Stimulated activated CD4-positive, alpha-beta T cell treated with anti-CD3 and anti-CD28 coated beads, Interleukin-15, amount 100 ng/mL, for 1 hour (primary cell): ENCODE measurements around the gene NFE2L3.
"Not testable (repeated sequence)": the region's sequence is repeated elsewhere in the genome, so short reads cannot be mapped to it uniquely, and the experiment has no call there.

ENCODE experiments used
- DNase-seq, 2 donors: peaks; one replicate each; pipeline ENCODE4 v3.0.0-alpha.2; 2020; ENCODE audit warnings: low read depth in 1 of 2, low spot score in 1 of 2

Gene NFE2L3

GRCh38 chr7:26151953-26152781, at the start of gene NFE2L3:
TSS of gene NFE2L3 (plus strand) at chr7:26152198. CDS start at chr7:26152499, 301 bp downstream.
- peak; percentile 71 to 78 for DNase-seq

- DNase-seq: no peak
Measured at GRCh38 chr7:26103596-26103995, 48.4 kb upstream of the NFE2L3 start.

- no peak for DNase-seq
Measured at GRCh38 chr7:26105236-26105635, 46.8 kb upstream of the NFE2L3 start.

GRCh38 chr7:26105931-26106330, 46.1 kb upstream of the NFE2L3 start:
- DNase-seq: no peak

- no peak for DNase-seq
Measured at GRCh38 chr7:26112203-26112740, 39.7 kb upstream of the NFE2L3 start.

- DNase-seq: no peak
Measured at GRCh38 chr7:26115650-26116049, 36.3 kb upstream of the NFE2L3 start.

- no peak for DNase-seq
Measured at GRCh38 chr7:26117142-26117807, 34.7 kb upstream of the NFE2L3 start.

- DNase-seq: no peak
Measured at GRCh38 chr7:26117970-26118369, 34.0 kb upstream of the NFE2L3 start.

GRCh38 chr7:26122745-26123144, 29.3 kb upstream of the NFE2L3 start:
- DNase-seq: no peak

GRCh38 chr7:26124775-26125174, 27.2 kb upstream of the NFE2L3 start:
- DNase-seq: not testable (repeated sequence)

GRCh38 chr7:26127411-26127810, 24.6 kb upstream of the NFE2L3 start:
- DNase-seq: no peak

GRCh38 chr7:26131056-26131589, 20.9 kb upstream of the NFE2L3 start:
- DNase-seq: no peak

- DNase-seq: no peak
Measured at GRCh38 chr7:26135076-26135475, 16.9 kb upstream of the NFE2L3 start.

GRCh38 chr7:26135551-26135950, 16.4 kb upstream of the NFE2L3 start:
- DNase-seq: no peak

- no peak for DNase-seq
Measured at GRCh38 chr7:26136831-26137230, 15.2 kb upstream of the NFE2L3 start.

- DNase-seq: no peak
Measured at GRCh38 chr7:26140380-26140779, 11.6 kb upstream of the NFE2L3 start.

GRCh38 chr7:26141077-26141476, 10.9 kb upstream of the NFE2L3 start:
- no peak for DNase-seq

- no peak for DNase-seq
Measured at GRCh38 chr7:26143298-26144048, 8.5 kb upstream of the NFE2L3 start.

GRCh38 chr7:26144184-26145080, 7.6 kb upstream of the NFE2L3 start:
- no peak for DNase-seq

GRCh38 chr7:26145238-26145637, 6.8 kb upstream of the NFE2L3 start:
- DNase-seq: no peak
